Measurements from ENCODE around the gene MCF2L2. TPM values are rescaled to one million over a fixed set of nuclear protein-coding genes. Genes with fewer than 3 reads are reported as not detected.

The MCF2L2 gene
- total RNA-seq, 2 donors from 2014 or later: 1.5 to 2.5 TPM

DNA sequence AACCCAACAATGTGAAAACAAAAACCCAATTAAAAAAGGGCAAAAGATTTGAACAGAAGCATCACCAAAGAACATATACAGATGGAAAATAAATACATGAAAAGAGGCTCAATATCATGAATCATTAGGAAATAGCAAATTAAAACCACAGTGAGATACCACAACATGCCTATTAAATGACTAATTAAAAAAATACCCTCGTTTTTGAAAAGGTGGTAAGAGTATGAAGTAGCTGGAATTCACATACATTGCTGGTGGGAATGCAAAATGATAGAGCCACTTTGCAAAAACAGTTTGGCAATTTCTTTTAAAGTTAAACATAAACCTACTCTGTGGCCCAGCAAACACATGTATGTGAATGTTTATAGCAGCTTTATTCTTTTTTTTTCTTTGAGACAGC, 99.6 kb downstream of the MCF2L2 start:
- Mint-ChIP-seq H3K9me3 (no peaks in the 10 kb centered on the region), H3K36me3 (no peaks in the 10 kb centered on the region), H3K27ac (no peak overlapping the region)
- ATAC-seq (peak in 1 of 2 donors; percentile 40), DNase-seq (ENCODE audit: low spot score in 2 of 2) (no peak)

DNA sequence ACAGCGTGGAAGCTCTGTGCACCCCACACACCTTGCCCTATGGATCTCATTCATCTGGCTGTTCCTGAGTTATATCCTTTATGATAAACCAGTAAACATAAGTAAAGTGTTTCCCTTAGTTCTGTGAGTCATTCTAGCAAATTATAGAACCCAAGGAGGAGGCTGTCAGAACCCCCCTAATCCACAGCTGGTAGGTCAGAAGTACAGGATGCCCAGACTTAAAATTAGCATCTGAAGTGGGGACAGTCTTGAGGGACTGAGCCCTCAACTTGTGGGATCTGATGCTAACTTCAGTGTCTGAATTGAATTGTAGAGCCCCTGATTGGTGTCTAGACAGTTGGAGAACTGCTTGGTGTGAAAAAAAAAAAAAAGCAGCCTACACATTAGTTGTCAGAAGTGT, 100.3 kb downstream of the MCF2L2 start:
- H3K9me3 Mint-ChIP-seq: no peaks in the 10 kb centered on the region
- H3K36me3 Mint-ChIP-seq: no peaks in the 10 kb centered on the region
- no peak for ATAC-seq
- no peak for DNase-seq (ENCODE audit: low spot score in 2 of 2)
- H3K27ac Mint-ChIP-seq: no peak overlapping the region

DNA sequence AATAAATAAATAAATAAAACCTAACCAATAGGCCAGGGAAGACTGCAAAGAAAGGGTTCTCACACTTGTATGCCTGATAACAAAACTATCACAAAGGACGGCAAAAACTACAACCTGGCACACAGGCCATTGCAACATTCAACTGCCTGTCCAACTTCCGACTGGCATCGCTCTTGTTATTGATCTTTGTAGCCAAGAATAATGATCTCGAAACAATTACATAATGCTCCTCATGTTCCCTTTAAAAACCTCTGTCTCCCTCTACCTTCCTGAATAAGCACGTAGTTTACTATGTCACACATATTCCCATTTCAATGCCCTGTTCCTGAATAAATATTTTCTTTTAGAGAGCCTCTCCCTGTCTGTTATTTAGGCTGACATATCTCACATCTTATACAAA, 101.1 kb downstream of the MCF2L2 start:
- H3K27ac Mint-ChIP-seq: no peak overlapping the region

DNA sequence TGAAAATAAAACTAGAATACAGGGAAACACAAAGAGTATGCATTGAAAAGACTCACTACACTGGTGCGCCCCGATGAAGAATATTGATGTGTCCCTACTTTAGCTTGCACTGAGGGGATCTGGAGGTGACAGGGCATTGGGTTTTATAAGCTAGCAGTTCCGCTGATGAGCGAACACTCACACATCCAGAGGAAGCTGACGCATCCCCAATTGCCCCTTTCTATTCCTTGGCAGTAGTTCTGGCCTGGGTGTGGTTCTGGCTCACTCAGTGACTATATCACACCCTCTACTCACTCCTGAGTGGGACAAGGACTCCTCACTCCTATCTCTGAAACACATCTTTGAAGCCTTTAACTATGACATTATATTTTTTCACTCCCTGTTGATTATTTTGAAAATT, 104.3 kb downstream of the MCF2L2 start:
- no peak overlapping the region for H3K27ac Mint-ChIP-seq
- H3K36me3 Mint-ChIP-seq: no peaks in the 10 kb centered on the region
- DNase-seq (ENCODE audit: low spot score in 2 of 2) (no peak), ATAC-seq (no peak)
- no peaks in the 10 kb centered on the region for H3K9me3 Mint-ChIP-seq

More for the DNA sequence above, 101.1 kb downstream of the MCF2L2 start:
- no peak for DNase-seq (ENCODE audit: low spot score in 2 of 2)
- no peaks in the 10 kb centered on the region for H3K9me3 Mint-ChIP-seq
- no peaks in the 10 kb centered on the region for H3K36me3 Mint-ChIP-seq
- ATAC-seq: no peak

DNA sequence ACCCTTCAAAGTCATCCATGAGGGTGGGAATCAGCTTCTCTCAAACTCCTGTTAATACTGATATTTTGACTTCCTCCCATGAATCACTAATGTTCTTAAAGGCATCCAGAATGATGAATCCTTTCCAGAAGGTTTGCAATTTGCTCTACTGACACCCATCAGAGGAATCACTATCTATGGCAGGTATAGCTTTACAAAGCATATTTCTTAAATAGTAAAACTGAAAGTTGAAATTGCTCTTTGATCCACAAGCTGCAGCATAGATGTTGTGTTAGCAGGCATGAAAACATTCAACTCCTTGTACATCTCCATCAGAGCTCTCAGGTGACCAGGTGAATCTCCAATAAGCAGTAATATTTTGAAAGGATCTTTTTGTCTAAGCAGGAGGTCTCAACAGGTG, 109.0 kb downstream of the MCF2L2 start:
- ATAC-seq: peak; percentile 53 to 86
- Mint-ChIP-seq H3K9me3 (no peaks in the 10 kb centered on the region), H3K27ac (no peak overlapping the region), H3K36me3 (no peaks in the 10 kb centered on the region)
- no peak for DNase-seq (ENCODE audit: low spot score in 2 of 2)

DNA sequence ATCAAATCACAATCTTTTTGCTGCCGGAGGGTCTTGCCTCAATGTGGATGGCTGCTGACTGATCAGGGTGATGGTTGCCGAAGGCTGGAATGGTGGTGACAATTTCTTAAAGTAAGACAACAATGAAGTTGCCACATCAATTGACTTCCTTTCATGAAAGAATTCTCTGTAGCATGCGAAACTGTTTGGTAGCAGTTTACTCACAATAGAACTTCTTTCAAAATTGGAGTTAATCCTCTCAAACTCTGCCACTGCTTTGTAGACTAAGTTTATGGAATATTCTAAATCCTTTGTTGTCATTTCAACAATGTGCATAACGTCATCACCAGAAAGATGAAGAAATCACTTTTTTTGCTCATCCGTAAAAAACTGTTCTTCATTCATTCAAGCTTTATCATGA, 109.5 kb downstream of the MCF2L2 start:
- Mint-ChIP-seq H3K9me3 (no peaks in the 10 kb centered on the region), H3K27ac (no peak overlapping the region), H3K36me3 (no peaks in the 10 kb centered on the region)
- ATAC-seq (peak in 1 of 2 donors; percentile 54), DNase-seq (ENCODE audit: low spot score in 2 of 2) (no peak)

DNA sequence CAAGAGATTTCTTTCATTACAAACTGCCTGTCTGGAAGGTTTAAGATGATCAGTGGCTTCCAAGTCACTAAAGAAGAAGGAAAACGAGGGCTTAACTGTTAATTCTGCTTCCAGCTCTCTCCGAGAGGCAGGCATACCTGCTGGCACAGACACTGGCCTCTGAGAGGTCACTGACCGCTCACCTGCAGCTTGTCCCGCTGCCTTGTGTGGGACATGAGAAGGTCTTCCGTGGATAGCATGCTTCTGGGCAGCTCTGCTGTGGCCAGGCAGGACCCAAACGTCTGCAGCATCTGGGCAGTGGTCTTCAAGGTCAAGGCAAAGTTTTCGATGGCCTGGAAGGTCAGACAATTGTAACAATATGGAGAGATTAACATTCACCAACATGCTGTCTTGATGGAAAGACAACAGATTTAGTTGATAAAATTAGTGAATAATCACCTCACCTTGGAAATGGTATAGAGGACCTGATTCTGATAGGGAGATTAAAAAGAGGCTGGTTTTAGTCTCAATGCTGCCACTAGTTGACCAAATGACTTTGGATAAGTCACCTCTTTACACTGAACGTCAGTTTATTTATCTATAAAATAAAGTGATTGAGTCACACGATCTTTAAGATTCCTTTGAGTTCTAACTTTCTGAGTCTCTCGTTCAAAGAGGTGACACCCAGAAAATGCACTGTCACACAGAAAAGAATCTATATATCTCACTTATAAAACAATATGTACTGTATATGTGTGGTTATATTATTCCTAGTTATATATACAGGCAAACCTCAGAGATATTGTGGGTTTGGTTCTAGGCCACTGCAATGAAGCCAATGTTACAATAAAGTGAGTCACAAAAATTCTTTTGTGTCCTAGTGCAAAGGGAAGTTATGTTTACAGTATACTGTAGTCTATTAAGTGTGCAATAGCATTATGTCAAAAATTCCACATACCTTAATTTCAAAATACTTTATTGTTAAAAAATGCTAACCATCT, 110.2 kb downstream of the MCF2L2 start:
- Mint-ChIP-seq H3K9me3 (no peaks in the 10 kb centered on the region), H3K36me3 (no peaks in the 10 kb centered on the region), H3K27ac (no peak overlapping the region)
- DNase-seq (ENCODE audit: low spot score in 2 of 2) (no peak), ATAC-seq (no peak)

DNA sequence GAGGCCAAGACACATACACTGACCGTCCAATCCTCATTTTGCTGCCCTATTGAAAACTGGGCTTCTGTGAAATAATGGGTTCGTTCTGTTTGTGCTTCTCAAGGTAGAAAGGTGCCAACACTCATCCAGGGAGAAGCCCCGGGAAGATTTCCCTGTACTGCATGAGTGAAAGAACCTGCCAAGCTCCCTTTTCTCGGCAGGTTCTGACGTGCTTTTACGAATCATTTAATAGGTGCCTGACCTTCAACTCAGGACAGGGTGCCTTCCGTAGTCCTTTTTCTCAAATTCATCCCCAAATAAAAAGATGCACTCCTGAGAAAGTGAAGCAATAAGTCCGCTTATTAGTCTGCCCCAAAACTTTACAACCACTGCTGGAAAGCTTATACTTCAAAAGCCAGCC, 111.1 kb downstream of the MCF2L2 start:
- Mint-ChIP-seq H3K36me3 (no peaks in the 10 kb centered on the region), H3K27ac (no peak overlapping the region), H3K9me3 (no peaks in the 10 kb centered on the region)
- no peak for DNase-seq (ENCODE audit: low spot score in 2 of 2)
- no peak for ATAC-seq

DNA sequence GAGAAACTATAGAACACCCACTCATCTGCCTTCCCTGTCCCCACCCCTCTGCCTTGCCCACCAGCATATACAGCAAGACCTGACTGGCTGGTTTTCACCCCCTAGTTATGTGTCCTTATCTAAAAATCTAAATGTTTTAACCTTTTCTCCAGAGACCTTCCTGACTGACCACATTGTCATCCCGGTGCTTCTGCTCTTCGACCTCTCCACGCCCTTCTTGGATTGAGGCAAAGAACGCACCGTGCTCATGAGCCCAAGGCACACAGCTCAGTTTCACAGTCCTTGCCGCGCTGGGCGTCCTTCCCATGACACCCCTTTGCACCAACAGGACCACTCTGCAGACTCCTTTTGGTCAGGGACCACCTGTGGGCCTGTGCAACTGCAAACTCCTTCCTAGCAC, 112.7 kb downstream of the MCF2L2 start:
- no peaks in the 10 kb centered on the region for H3K36me3 Mint-ChIP-seq
- no peak overlapping the region for H3K27ac Mint-ChIP-seq
- no peaks in the 10 kb centered on the region for H3K9me3 Mint-ChIP-seq
- ATAC-seq (no peak), DNase-seq (ENCODE audit: low spot score in 2 of 2) (no peak)

DNA sequence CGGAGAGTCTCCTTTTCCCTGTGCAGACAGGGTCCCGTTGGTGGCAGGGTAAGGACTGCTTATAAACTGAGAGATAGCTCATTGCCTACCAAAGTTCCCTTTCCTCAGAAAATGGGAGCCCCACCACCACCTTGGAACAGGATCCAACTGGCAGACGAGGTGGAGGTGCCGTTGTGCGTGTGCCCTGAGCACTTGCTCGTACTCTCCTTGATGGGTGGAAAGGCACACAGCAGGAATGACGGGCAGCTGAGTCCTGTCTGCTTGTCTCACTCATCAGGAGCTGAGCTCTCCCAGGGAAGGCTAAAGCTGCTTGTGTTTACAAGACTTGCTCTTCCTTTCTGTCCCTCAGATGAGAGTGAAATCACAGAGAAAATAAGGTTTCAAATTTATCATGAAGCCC, 114.7 kb downstream of the MCF2L2 start:
- H3K27ac Mint-ChIP-seq: no peak overlapping the region
- ATAC-seq (no peak), DNase-seq (ENCODE audit: low spot score in 2 of 2) (no peak)
- H3K9me3 Mint-ChIP-seq: no peaks in the 10 kb centered on the region
- no peaks in the 10 kb centered on the region for H3K36me3 Mint-ChIP-seq

DNA sequence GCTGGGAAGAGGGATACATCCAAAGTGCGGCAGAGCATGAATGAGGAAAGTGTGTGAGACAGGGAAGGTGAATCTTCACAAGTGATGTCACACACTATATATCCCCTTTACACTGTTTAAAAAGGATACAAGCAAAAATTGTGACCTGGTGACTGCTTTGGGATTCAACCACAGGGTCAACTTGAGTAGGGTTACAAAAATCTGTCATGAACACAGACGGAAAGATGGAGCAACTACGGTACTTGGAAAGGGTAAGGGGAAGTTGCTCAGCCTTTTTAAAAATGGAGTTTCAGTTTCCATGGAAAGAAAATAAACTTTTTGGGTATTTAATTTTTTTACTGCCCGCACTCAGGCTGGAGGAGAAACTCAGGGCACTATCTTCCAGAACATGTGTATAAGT, 115.1 kb downstream of the MCF2L2 start:
- H3K36me3 Mint-ChIP-seq: no peaks in the 10 kb centered on the region
- H3K27ac Mint-ChIP-seq: no peak overlapping the region
- DNase-seq (ENCODE audit: low spot score in 2 of 2) (no peak), ATAC-seq (no peak)
- H3K9me3 Mint-ChIP-seq: no peaks in the 10 kb centered on the region

DNA sequence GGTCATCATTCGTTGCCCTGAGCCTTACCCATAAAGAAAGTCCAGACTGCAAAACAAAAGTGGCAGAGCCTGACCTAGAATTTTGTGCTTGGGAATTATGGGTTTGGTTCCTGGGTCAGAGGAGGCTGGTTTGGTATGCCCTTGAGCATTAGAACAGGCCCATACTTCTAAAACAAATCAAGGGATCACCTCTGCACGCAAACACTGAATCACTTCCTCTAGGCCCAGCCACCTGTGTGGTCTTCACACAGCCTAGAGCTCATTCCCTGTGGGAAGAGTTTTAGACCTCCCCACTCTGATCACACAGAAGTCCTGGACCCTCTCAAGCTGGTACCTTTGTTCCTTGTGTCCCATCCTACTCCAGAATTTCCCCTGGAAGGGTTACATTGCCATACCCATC, 116.0 kb downstream of the MCF2L2 start:
- DNase-seq (ENCODE audit: low spot score in 2 of 2) (no peak), ATAC-seq (no peak)
- Mint-ChIP-seq H3K9me3 (no peaks in the 10 kb centered on the region), H3K36me3 (no peaks in the 10 kb centered on the region), H3K27ac (no peak overlapping the region)

DNA sequence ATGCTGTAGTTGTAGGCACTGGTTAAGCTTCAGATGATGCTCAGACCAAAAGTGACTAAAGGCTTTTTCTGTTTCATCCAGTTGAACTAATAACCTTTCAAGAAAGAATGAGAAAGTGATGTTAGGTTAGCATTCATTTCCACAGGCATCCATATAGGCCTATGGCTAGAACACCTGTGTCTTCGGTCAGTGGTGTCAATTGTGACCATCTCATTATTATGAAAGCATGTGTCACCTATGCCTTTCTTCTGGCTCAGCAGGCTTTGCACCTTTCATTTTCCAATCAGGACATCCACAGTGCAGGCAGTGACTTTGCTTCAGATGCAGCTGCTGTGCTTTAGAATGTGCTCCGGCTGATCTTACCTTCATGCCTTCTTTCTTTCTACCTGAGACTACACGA, 117.5 kb downstream of the MCF2L2 start:
- no peaks in the 10 kb centered on the region for H3K36me3 Mint-ChIP-seq
- no peaks in the 10 kb centered on the region for H3K9me3 Mint-ChIP-seq
- no peak for ATAC-seq
- no peak for DNase-seq (ENCODE audit: low spot score in 2 of 2)
- no peak overlapping the region for H3K27ac Mint-ChIP-seq

DNA sequence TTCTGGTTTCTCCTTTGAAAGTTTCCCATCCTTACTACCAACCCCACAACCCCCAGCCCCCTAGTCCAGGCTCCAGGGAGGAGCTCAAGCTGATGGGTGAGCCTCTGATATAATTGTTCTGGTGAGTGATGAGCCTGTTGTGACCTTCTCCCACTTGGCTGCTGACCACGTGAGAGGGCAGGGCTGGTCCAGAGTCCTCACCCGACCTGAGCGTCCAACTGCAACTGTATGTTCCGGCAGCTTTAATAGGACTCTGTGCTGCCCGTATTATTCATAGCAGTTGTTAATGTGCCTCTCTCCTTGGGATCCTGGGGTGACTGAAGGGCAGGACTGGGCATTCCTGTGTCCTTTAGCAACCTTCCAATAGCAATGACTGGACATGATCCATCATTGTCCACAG, 119.1 kb downstream of the MCF2L2 start:
- ATAC-seq: no peak
- DNase-seq (ENCODE audit: low spot score in 2 of 2): no peak
- no peaks in the 10 kb centered on the region for H3K36me3 Mint-ChIP-seq
- no peaks in the 10 kb centered on the region for H3K9me3 Mint-ChIP-seq
- no peak overlapping the region for H3K27ac Mint-ChIP-seq

DNA sequence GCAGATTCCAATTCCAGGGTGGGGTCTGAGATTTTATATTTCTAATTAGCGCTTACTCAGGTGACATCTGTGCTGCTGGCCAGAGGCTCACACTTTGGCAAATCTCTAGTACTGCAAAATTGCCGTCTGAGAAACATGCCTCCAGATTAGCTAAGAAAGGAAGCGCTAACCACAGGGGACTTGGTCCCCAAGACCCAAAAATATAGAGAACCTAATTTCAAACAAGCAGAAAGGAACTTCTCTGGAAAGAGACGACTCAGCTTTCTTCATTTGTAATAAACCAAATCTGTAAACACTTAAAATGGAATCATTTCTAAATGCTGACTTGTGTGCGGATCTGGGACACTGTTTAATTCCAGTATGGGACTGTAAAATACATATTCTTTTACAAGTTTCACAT, 119.7 kb downstream of the MCF2L2 start:
- no peak for ATAC-seq
- H3K36me3 Mint-ChIP-seq: no peaks in the 10 kb centered on the region
- H3K9me3 Mint-ChIP-seq: no peaks in the 10 kb centered on the region
- no peak for DNase-seq (ENCODE audit: low spot score in 2 of 2)
- no peak overlapping the region for H3K27ac Mint-ChIP-seq

DNA sequence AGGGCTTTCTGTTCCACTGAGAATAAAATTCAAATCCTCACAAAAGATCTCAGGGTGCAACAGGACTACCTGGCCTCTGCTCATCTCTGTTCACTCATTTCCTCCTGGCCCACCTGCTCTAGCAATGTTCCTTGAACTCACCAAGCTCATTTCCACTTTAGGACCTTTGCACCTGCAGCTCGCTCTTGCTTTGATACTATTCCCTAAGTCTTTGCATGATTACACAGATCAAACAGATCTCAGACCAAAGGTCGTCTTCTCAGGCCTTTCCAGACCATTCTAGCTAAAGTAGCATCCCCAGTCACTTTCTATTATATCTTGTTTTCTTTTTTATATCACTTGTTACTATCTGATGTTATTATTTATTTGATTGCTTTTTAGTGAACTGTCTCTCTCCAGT, 120.7 kb downstream of the MCF2L2 start:
- ATAC-seq: no peak
- Mint-ChIP-seq H3K27ac (no peak overlapping the region), H3K36me3 (no peaks in the 10 kb centered on the region), H3K9me3 (no peaks in the 10 kb centered on the region)
- DNase-seq (ENCODE audit: low spot score in 2 of 2): no peak

DNA sequence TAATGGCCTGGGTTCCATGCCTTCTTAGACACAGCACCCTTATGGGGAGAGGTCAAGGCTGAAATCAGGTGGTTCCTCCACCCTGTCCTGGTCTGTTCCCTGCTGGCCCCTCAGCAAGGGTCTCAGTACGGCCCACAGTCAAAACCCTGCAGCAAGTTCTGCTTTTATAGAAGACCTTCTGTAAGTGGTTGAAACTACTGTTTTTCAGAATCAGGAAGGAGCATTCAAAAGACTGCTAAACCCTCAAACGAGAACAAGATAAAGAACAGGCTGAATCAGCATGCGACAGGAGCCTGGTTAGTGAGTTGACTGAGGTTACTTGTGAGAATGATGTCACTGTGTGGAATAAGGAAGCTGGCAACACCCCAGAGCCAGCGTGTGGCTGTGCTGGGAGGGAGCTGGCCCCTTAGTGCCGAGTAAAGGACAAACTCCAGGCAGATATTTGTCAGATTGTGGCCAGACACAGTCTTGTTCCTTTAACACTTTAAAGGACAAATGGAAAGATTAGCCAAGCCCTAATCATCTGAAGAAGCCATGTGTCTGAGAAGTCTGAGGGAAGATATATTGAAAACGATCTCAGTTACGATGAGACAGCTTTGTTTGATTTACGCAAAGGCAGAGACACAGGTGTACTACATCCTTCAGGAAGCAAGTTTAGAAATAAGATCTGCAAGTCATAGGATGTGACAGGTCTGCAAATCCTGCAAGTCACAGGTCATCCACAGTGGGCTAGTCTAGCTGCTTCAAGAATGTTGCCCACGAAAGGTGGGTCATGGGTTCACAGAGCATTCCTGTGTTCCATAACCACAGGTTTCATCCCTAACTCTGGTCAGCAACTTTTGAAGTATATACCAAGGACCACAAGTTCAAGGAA, 121.4 kb downstream of the MCF2L2 start:
- Mint-ChIP-seq H3K9me3 (no peaks in the 10 kb centered on the region), H3K36me3 (no peaks in the 10 kb centered on the region), H3K27ac (peak overlapping the region in 1 of 2 donors; percentile 52)
- DNase-seq (ENCODE audit: low spot score in 2 of 2) (peak in 1 of 2 donors; percentile 22), ATAC-seq (peak; percentile 98)

All from activated naive CD4-positive, alpha-beta T cell treated with anti-CD3 and anti-CD28 coated beads, Interleukin-2, amount 50 U/mL, for 72 hours (primary cell).